A673 (cell line): ENCODE results near the gene LTC4S. TPM values are rescaled to one million over a fixed set of nuclear protein-coding genes. Genes with fewer than 3 reads are reported as not detected.
A peak's percentile ranks its signal among the peaks of the same experiment; 100 is the strongest.

Experiments
- BruUV-seq: library from RNA; stranded (reverse); fragments of 400-500 nt; replicated peaks from 2 replicates; lab custom pipeline; 2021; lab: Mats Ljungman, UMichigan
- CTCF ChIA-PET: fragments of 300-600 bp; sonication (Branson Sonifier 250); formaldehyde crosslinking; loops from one replicate; lab custom pipeline; 2022; ENCODE audit warnings: antibody characterized with exemption; lab: Charles Lee
- POLR2A ChIA-PET: fragments of 300-600 bp; sonication (Branson Sonifier 250); formaldehyde crosslinking; loops from one replicate; lab custom pipeline; 2022; ENCODE audit warnings: antibody characterized with exemption; ENCODE audit not compliant: low non-redundant PET; lab: Charles Lee
- DNase-seq: peaks from one replicate; pipeline ENCODE4 v3.0.0-alpha.2; 2015; ENCODE audit warnings: low spot score
- H3K27ac ChIP-seq: fragments of 200-600 bp; sonication (generic); 2 replicates; pipeline ENCODE4 v1.5.1; 2016; ENCODE audit warnings: mixed run types, low read depth, mild to moderate bottlenecking, mixed read lengths, antibody characterized with exemption, low read length; ENCODE audit not compliant: poor library complexity, severe bottlenecking
- H3K27me3 ChIP-seq: fragments of 200-600 bp; sonication (generic); replicated peaks from 2 replicates; pipeline ENCODE4 v1.6.1; 2017; ENCODE audit warnings: mixed run types, low read depth, mild to moderate bottlenecking, mixed read lengths, antibody characterized with exemption, low read length; ENCODE audit not compliant: insufficient read depth, poor library complexity
- H3K36me3 ChIP-seq: fragments of 200-600 bp; sonication (generic); 2 replicates; pipeline ENCODE4 v1.6.1; 2016; ENCODE audit warnings: mixed run types, mild to moderate bottlenecking, mixed read lengths, antibody characterized with exemption, low read length; ENCODE audit not compliant: insufficient read depth, poor library complexity, severe bottlenecking
- H3K4me1 ChIP-seq: fragments of 200-600 bp; sonication (generic); 2 replicates; pipeline ENCODE4 v1.6.1; 2017; ENCODE audit warnings: mixed run types, mild to moderate bottlenecking, mixed read lengths, antibody characterized with exemption, low read length; ENCODE audit not compliant: insufficient read depth, poor library complexity, severe bottlenecking
- H3K4me3 ChIP-seq: fragments of 200-600 bp; sonication (generic); 2 replicates; pipeline ENCODE4 v1.5.1; 2016; ENCODE audit warnings: low read depth, mixed run types, mild to moderate bottlenecking, mixed read lengths, low read length; ENCODE audit not compliant: poor library complexity, severe bottlenecking
- H3K9me3 ChIP-seq: fragments of 200-600 bp; sonication (generic); 2 replicates; pipeline ENCODE4 v1.6.1; 2016; ENCODE audit warnings: mixed run types, low read depth, mild to moderate bottlenecking, mixed read lengths, antibody characterized with exemption, low read length; ENCODE audit not compliant: poor library complexity, severe bottlenecking
- EZH2 ChIP-seq: fragments of 200-600 bp; sonication (generic); IDR thresholded peaks from 2 replicates; pipeline ENCODE4 v1.6.1; 2017; ENCODE audit warnings: borderline replicate concordance, low read depth, mild to moderate bottlenecking, mixed read lengths, antibody characterized with exemption, low read length; ENCODE audit not compliant: poor library complexity, severe bottlenecking
- intact Hi-C: fragments of 100-400 bp; cut with micrococcal nuclease; formaldehyde crosslinking; loops from one replicate; pipeline ENCODE4 v1.10.0; 2022; ENCODE audit not compliant: unreplicated experiment
- total RNA-seq: library from RNA; stranded (reverse); gene quantifications from 2 replicates; pipeline ENCODE4 v1.2.3, GENCODE V29; 2021
- TF ChIP-seq, protein P1 (sequence below): fragments of 300-800, 200-600 bp; sonication (generic); conservative IDR thresholded peaks from 2 replicates; pipeline ENCODE4 v1.5.1; 2017; ENCODE audit warnings: low read depth, mild to moderate bottlenecking, antibody characterized with exemption, low read length, moderate library complexity, mixed read lengths

Gene LTC4S
- total RNA-seq, 1 experiment from 2014 or later, result 0.58 TPM

DNA sequence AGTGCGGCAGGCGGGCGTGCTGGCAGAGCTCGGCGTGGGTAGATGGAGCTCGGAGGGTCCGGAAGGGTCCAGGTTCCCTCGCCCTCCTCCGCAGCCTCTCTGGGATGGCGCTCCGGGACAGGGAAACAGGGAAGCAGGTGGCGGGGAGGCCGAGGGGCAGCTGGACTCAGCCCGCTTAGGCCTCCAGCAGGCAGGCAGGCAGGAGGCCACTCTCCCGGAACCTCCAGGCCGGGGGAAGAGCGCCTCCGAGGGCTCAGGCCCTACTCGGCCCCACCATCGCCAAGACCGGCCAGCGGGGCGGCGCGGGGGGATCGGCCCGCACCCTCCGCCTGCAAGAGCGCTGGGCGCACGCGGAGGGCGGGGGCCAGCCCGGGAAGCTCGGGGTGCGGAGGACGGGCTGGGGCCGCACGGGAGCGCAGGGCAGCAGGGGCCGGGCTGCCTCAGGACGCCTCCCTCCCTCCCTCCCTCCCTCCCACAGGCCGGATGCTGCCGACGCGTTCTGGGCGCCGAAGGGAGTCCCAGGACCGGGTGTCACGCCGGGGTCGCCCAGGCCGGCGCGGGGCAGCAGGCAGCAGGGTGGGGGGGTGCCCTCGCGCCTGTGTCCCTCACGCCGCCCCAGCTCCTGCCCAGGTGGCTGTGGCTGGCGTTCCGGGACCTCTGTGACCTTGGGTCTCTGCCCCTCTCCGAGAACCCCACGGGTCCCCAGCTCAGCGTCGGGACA is 11.9 kb downstream of the LTC4S start:
- H3K4me1 ChIP-seq, result peaks cover 28% of the 10 kb centered on the region
- intact Hi-C loops, result no loop called here
- ChIA-PET POLR2A (no interaction called here), CTCF (interaction anchor here (0.5 kb wide), 1 partner anchor 99 kb away, joined by 7 read pairs; no protein-coding TSS in a partner anchor)
- no TSS peak for BruUV-seq
- H3K9me3 ChIP-seq, result no peaks in the 10 kb centered on the region
- no peaks in the 10 kb centered on the region for H3K27me3 ChIP-seq
- no peaks in the 10 kb centered on the region for H3K36me3 ChIP-seq
- TF ChIP-seq EZH2, result no peak
- no peak for DNase-seq
- peak overlapping the region; percentile 76 for H3K4me3 ChIP-seq
- peak overlapping the region; percentile 71 for H3K27ac ChIP-seq

DNA sequence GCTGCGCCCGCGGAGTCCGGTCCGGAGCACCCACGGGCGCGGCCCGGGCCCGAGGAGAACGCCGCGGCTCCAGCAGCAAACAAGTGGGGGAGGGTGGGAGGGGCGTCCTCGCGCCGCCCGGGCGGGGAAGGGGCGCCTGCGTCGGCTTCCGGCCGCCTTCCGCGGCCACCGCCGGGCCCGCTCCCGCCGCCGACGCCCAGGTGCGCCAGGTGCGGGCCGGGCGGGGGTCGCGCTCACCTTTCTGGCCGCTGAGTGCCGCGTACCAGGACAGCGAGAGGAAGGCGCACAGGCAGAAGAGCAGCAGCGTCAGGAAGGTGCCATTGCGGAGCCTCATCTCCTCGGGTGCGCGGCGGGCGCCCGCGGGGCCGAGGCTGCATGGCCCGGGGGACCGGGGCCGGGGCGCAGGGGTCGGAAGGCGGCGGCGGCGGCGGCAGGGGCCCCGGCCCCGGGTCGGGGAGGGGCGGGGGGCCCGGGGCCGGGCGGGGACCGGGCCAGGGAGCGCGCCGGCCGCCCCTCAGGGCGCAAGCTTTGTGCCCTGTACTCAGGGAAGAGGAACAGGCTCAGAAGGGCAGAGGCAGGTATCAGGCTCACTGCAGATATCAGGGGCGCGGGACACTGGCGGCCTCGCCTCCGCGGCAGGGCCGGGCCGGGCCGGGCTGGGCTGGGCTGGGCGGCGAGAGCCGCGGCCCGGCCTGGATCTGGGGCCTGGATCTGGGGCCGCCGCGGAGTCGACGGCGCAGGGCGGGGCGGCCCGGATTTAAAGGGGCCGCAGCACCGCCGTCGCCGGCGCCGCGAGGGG is 12.7 kb downstream of the LTC4S start, which contains the start of gene MGAT4B:
MGAT4B (minus strand) TSS at position 617 of the 799 bp plus-strand sequence; CDS start at position 334, 283 bp downstream.
- H3K36me3 ChIP-seq, result no peaks in the 10 kb centered on the region
- DNase-seq, result peak; percentile 66
- no peaks in the 10 kb centered on the region for H3K9me3 ChIP-seq
- H3K4me1 ChIP-seq, result peaks cover 28% of the 10 kb centered on the region
- no TSS peak for BruUV-seq
- ChIA-PET POLR2A (no interaction called here), CTCF (interaction anchor here (0.5 kb wide), 1 partner anchor 98 kb away, joined by 7 read pairs; no protein-coding TSS in a partner anchor)
- H3K27me3 ChIP-seq, result no peaks in the 10 kb centered on the region
- peak within 1 kb of the TSS; percentile 76 for H3K4me3 ChIP-seq
- TF ChIP-seq, protein P1, sequence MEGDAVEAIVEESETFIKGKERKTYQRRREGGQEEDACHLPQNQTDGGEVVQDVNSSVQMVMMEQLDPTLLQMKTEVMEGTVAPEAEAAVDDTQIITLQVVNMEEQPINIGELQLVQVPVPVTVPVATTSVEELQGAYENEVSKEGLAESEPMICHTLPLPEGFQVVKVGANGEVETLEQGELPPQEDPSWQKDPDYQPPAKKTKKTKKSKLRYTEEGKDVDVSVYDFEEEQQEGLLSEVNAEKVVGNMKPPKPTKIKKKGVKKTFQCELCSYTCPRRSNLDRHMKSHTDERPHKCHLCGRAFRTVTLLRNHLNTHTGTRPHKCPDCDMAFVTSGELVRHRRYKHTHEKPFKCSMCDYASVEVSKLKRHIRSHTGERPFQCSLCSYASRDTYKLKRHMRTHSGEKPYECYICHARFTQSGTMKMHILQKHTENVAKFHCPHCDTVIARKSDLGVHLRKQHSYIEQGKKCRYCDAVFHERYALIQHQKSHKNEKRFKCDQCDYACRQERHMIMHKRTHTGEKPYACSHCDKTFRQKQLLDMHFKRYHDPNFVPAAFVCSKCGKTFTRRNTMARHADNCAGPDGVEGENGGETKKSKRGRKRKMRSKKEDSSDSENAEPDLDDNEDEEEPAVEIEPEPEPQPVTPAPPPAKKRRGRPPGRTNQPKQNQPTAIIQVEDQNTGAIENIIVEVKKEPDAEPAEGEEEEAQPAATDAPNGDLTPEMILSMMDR, result no peak
- no peak for TF ChIP-seq EZH2
- H3K27ac ChIP-seq, result peak within 1 kb of the TSS; percentile 71
- intact Hi-C loops, result no loop called here

DNA sequence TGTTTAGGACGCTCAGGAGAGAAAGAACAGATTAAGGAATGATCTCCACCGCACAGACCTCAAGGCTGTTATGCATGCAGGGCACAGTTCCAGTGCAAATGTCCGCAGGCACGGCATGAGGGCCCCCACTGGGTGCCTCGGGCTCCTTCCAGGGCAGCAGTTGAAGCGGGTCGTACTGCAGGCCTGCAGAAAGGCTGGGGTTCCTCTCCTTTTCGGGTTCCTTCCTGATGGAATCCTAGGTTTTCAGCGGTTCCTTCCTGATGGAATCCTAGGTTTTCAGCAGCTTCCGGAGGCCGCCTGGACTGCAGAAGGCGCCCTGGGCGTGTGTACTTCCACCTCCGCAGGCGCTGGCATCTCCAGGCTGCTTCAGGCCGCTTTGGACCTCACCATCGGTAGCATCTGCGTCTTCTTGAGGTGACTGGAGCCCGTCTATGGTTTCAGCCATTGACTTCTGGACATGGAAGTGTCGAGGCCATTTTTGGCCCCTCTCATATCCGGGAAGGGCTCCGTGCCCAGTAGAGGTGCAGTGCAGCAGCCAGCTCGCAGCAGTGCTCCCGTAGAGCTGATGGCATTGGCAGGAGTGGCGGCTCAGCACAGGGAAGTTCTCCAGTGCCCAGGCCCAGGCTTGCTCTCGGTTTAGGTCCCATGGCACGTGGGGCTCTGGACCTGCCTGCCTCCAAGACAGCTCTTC is 18.5 kb downstream of the LTC4S start:
- H3K27ac ChIP-seq, result no peak overlapping the region
- CTCF ChIA-PET, result no interaction called here

More for the DNA sequence above, 18.5 kb downstream of the LTC4S start:
- no peak for DNase-seq
- H3K9me3 ChIP-seq, result no peaks in the 10 kb centered on the region
- intact Hi-C loops, result no loop called here
- H3K4me3 ChIP-seq, result no peak overlapping the region
- POLR2A ChIA-PET, result no interaction called here
- H3K27me3 ChIP-seq, result no peaks in the 10 kb centered on the region
- no peaks in the 10 kb centered on the region for H3K4me1 ChIP-seq
- peaks cover 7% of the 10 kb centered on the region for H3K36me3 ChIP-seq
- BruUV-seq, result no TSS peak
- TF ChIP-seq EZH2, result no peak
- TF ChIP-seq, protein P1, result no peak
